MM.1S (cell line): ENCODE data around the gene LHPP.

Experiments
- CTCF ChIP-seq: fragments of 300-600 bp; sonication (generic); IDR thresholded peaks from 2 replicates; pipeline ENCODE4 v1.5.1; 2016; ENCODE audit warnings: antibody characterized with exemption, low read length, mixed read lengths
- EZH2phosphoT487 ChIP-seq: fragments of 300-600 bp; sonication (generic); IDR thresholded peaks from 2 replicates; pipeline ENCODE4 v1.6.1; 2018; ENCODE audit warnings: antibody characterized with exemption, low read length

DNA sequence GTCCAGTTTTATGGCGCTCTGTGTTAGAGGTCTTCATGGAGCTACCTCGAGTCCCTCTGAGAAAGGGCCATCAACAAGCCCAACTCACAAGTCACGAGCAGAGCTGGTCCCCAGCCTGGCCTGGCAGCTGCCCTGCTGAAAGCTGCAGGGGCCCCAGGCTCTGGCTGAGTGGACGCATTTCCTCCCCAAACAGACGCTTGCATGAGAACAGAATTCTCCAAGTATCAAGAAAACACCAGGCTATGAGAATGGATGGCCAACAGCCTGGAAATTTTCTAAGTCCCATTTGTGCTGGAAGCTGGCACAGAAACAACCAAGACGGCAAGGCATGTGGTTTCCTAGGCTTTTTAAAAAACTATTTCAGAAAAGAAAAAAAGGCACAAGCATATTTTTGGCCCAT lies 167.8 kb downstream of the LHPP start:
- TF ChIP-seq CTCF, result no peak
- no peak for TF ChIP-seq EZH2phosphoT487
